Suprapubic skin (tissue), 4 donors: ENCODE measurements around the gene ATP2A1. TPM values are rescaled to one million over a fixed set of nuclear protein-coding genes. Genes with fewer than 3 reads are reported as not detected.
"Not testable (repeated sequence)": the region's sequence is repeated elsewhere in the genome, so short reads cannot be mapped to it uniquely, and the experiment has no call there.

Experiments
- DNase-seq, 2 donors: peaks; one replicate each; pipeline ENCODE4 v3.0.0-alpha.2; 2019; ENCODE audit warnings: low spot score in 2 of 2
- H3K27ac ChIP-seq: fragments of 200-600 bp; sonication (generic); one replicate; pipeline ENCODE4 v1.5.1; 2019
- H3K27me3 ChIP-seq: fragments of 200-600 bp; sonication (generic); one replicate; pipeline ENCODE4 v1.5.1; 2019
- H3K36me3 ChIP-seq: fragments of 200-600 bp; sonication (generic); one replicate; pipeline ENCODE4 v1.5.1; 2019
- H3K4me1 ChIP-seq: fragments of 200-600 bp; sonication (generic); one replicate; pipeline ENCODE4 v1.5.1; 2019
- H3K4me3 ChIP-seq: fragments of 200-600 bp; sonication (generic); one replicate; pipeline ENCODE4 v1.5.1; 2019; ENCODE audit warnings: mild to moderate bottlenecking
- H3K9me3 ChIP-seq: fragments of 200-600 bp; sonication (generic); one replicate; pipeline ENCODE4 v1.5.1; 2019
- CTCF ChIP-seq, 2 donors: fragments of 200-600 bp in 1 of 2; fragments of 450-650 bp in 1 of 2; sonication (generic) in 1 of 2; IDR thresholded peaks; one replicate each; pipeline ENCODE4 v1.5.1; 2016 to 2019; ENCODE audit warnings: antibody characterized with exemption in 2 of 2, mild to moderate bottlenecking in 1 of 2, moderate library complexity in 1 of 2
- EP300 ChIP-seq: sonication (generic); formaldehyde crosslinking; IDR thresholded peaks from one replicate; pipeline ENCODE4 v1.6.1; 2017; ENCODE audit warnings: antibody characterized with exemption
- POLR2A ChIP-seq, 2 donors: fragments of 450-650 bp; IDR thresholded peaks; one replicate each; pipeline ENCODE4 v1.6.1; 2017; ENCODE audit warnings: antibody characterized with exemption in 2 of 2, mild to moderate bottlenecking in 2 of 2, moderate library complexity in 2 of 2
- POLR2AphosphoS5 ChIP-seq, 3 donors: sonication (generic); formaldehyde crosslinking; IDR thresholded peaks; one replicate each; pipeline ENCODE4 v1.6.1; 2017; ENCODE audit warnings: antibody characterized with exemption in 3 of 3
- WGBS: methylation state at CpG from one replicate; pipeline ENCODE4 v1.1.5; 2018; 5-methylcytosine and 5-hydroxymethylcytosine counted together
- total RNA-seq, 4 donors: library from RNA; depleted of rRNA; stranded (reverse); fragments of >200 nt; gene quantifications; one replicate each; pipeline ENCODE4 v1.1.0, GENCODE V29; 2016

The ATP2A1 gene
- total RNA-seq, 4 donors from 2014 or later = 0.34 to 0.72 TPM; not detected in 2

GRCh38 chr16:28882551-28883160 is 4.4 kb downstream of the ATP2A1 start:
- 42% methylated on average over 23 of the region's 24 CpGs for WGBS
- Histone ChIP-seq H3K36me3 (no peaks in the 10 kb centered on the region), H3K27me3 (peaks cover 18% of the 10 kb centered on the region), H3K4me3 (no peak overlapping the region), H3K9me3 (no peaks in the 10 kb centered on the region), H3K27ac (no peak overlapping the region), H3K4me1 (peaks cover 17% of the 10 kb centered on the region)
- no peak for DNase-seq
- TF ChIP-seq CTCF (IDR thresholded peaks at IDR 0.05) = no peak
- no peak for TF ChIP-seq EP300
- no peak for TF ChIP-seq POLR2AphosphoS5 (IDR thresholded peaks at IDR 0.05)
- TF ChIP-seq POLR2A (IDR thresholded peaks at IDR 0.05) = no peak

GRCh38 chr16:28883221-28883996 is 5.1 kb downstream of the ATP2A1 start:
- no peaks in the 10 kb centered on the region for H3K36me3 ChIP-seq
- peaks cover 17% of the 10 kb centered on the region for H3K4me1 ChIP-seq
- no peak for DNase-seq
- no peak overlapping the region for H3K27ac ChIP-seq
- no peak overlapping the region for H3K4me3 ChIP-seq
- peaks cover 18% of the 10 kb centered on the region for H3K27me3 ChIP-seq
- TF ChIP-seq POLR2AphosphoS5 (IDR thresholded peaks at IDR 0.05) = no peak
- no peak for TF ChIP-seq EP300
- TF ChIP-seq CTCF (IDR thresholded peaks at IDR 0.05) = no peak
- TF ChIP-seq POLR2A (IDR thresholded peaks at IDR 0.05) = no peak
- no peaks in the 10 kb centered on the region for H3K9me3 ChIP-seq
- 53% methylated on average over 25 of the region's 25 CpGs for WGBS

DNA sequence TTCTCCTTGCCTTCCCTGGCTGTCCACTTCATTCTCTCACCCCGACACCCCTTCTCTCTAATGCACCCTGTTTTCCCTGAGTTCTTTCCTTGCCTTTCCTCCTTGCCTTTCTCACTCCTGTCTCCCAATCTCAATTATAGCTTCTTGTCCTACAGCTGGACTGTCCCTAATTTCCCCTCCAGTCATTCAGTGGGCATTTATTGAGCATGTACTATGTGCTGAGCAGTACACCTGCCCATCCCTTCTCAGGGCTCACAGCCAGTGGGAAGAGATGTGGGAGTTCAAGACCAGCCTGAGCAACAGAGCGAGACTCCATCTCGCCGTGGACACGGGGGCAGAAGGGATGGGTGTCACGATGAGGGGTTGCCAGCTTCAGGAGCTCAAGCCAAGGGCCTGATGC is 5.8 kb downstream of the ATP2A1 start:
- H3K36me3 ChIP-seq = no peaks in the 10 kb centered on the region
- no peak for DNase-seq
- WGBS = 92% methylated on average over 6 of the region's 6 CpGs
- TF ChIP-seq POLR2AphosphoS5 (IDR thresholded peaks at IDR 0.05) (no peak), CTCF (IDR thresholded peaks at IDR 0.05) (no peak), POLR2A (IDR thresholded peaks at IDR 0.05) (no peak), EP300 (no peak)
- H3K27ac ChIP-seq = no peak overlapping the region
- H3K9me3 ChIP-seq = no peaks in the 10 kb centered on the region
- H3K27me3 ChIP-seq = peaks cover 18% of the 10 kb centered on the region
- peaks cover 13% of the 10 kb centered on the region for H3K4me1 ChIP-seq
- no peak overlapping the region for H3K4me3 ChIP-seq

DNA sequence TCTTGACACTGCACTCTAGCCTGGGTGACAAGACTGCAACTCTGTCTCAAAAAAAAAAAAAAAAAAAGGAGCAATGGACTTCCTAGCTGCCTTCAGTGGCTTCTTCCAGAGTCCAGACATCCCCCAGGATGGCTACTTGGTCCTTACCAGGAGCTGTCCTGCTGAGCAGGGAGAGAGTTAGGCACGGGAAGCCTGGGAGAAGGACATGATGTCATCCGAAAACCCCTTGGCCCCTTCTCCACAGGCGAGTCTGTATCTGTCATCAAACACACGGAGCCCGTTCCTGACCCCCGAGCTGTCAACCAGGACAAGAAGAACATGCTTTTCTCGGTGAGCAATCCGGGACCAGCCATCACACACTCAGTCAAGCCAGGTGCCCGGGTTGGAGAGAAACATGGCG is 8.7 kb downstream of the ATP2A1 start:
- TF ChIP-seq POLR2A (IDR thresholded peaks at IDR 0.05) = no peak
- no peak for TF ChIP-seq POLR2AphosphoS5 (IDR thresholded peaks at IDR 0.05)
- no peak for TF ChIP-seq CTCF (IDR thresholded peaks at IDR 0.05)
- Histone ChIP-seq H3K27ac (no peak overlapping the region), H3K4me1 (no peaks in the 10 kb centered on the region), H3K9me3 (no peaks in the 10 kb centered on the region), H3K36me3 (no peaks in the 10 kb centered on the region), H3K27me3 (peaks cover 10% of the 10 kb centered on the region), H3K4me3 (no peak overlapping the region)
- no peak for DNase-seq
- WGBS = 55% methylated on average over 10 of the region's 10 CpGs

- H3K4me1 ChIP-seq, H3K36me3 ChIP-seq, H3K9me3 ChIP-seq, H3K4me3 ChIP-seq, H3K27ac ChIP-seq, H3K27me3 ChIP-seq, DNase-seq: not testable (repeated sequence)
- 98% methylated on average over 5 of the region's 5 CpGs for WGBS
Observed at GRCh38 chr16:28890355-28890754, 12.1 kb downstream of the ATP2A1 start.
